Measurements from ENCODE around the gene MAMDC2. TPM values are rescaled to one million over a fixed set of nuclear protein-coding genes. Genes with fewer than 3 reads are reported as not detected.

The MAMDC2 gene
- total RNA-seq, 3 donors from 2014 or later (not counting 1 experiment from before 2014, with no cell fraction given), result 0.10 to 0.32 TPM; not detected in 1

DNA sequence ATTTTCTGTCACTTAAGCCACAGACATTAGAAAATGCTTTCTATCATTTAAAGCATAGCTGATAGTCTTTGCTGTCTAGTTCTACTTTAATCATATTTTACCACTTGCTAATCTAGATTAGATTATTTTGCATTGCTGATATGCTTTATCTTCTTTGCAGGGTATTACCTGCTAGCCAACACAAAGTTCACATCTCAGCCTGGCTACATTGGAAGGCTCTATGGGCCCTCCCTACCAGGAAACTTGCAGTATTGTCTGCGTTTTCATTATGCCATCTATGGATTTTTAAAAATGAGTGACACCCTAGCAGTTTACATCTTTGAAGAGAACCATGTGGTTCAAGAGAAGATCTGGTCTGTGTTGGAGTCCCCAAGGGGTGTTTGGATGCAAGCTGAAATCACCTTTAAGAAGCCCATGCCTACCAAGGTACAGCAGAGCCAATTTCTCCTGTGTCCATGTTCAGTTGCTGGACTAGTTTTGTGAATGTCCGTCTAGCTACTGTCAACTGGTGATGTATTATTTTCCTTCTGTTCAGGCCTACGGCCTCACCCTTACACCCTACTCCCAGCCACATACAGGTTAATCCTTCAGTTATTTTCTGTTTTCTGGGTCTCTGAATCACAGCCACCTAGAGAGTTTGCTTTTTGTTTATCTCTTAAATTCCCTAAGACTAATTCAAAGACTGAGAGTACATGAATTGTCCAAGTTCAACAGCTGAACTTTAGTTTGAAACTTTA is 99.9 kb downstream of the MAMDC2 start:
- no peak for ATAC-seq
- Mint-ChIP-seq H3K36me3 (no peaks in the 10 kb centered on the region), H3K4me1 (no peaks in the 10 kb centered on the region), H3K27ac (no peak overlapping the region), H3K4me3 (no peak overlapping the region), H3K27me3 (ENCODE audit: low read depth in 2 of 2) (peaks cover 0 to 4% of the 10 kb centered on the region in 2 donors), H3K9me3 (no peaks in the 10 kb centered on the region)
- TF ChIP-seq, protein P1, sequence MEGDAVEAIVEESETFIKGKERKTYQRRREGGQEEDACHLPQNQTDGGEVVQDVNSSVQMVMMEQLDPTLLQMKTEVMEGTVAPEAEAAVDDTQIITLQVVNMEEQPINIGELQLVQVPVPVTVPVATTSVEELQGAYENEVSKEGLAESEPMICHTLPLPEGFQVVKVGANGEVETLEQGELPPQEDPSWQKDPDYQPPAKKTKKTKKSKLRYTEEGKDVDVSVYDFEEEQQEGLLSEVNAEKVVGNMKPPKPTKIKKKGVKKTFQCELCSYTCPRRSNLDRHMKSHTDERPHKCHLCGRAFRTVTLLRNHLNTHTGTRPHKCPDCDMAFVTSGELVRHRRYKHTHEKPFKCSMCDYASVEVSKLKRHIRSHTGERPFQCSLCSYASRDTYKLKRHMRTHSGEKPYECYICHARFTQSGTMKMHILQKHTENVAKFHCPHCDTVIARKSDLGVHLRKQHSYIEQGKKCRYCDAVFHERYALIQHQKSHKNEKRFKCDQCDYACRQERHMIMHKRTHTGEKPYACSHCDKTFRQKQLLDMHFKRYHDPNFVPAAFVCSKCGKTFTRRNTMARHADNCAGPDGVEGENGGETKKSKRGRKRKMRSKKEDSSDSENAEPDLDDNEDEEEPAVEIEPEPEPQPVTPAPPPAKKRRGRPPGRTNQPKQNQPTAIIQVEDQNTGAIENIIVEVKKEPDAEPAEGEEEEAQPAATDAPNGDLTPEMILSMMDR (IDR thresholded peaks at IDR 0.05), result no peak
- H3K9me3 ChIP-seq (ENCODE audit: control insufficient read depth, insufficient read depth, low read length), result no peaks in the 10 kb centered on the region
- H3K27ac ChIP-seq (ENCODE audit: low read length), result no peak overlapping the region
- no peaks in the 10 kb centered on the region for H3K36me3 ChIP-seq (ENCODE audit: control insufficient read depth, insufficient read depth, low read length)
- no peak for DNase-seq
- 91% methylated on average over 3 of the region's 3 CpGs for WGBS (ENCODE audit: insufficient coverage)
- intact Hi-C loops (cut with micrococcal nuclease), result no loop called here
- no peak overlapping the region for H3K4me3 ChIP-seq (ENCODE audit: low read length)
- no peaks in the 10 kb centered on the region for H3K4me1 ChIP-seq (ENCODE audit: control insufficient read depth, insufficient read depth, low read length)
- no peaks in the 10 kb centered on the region for H3K27me3 ChIP-seq (ENCODE audit: control insufficient read depth, insufficient read depth, low read length)

DNA sequence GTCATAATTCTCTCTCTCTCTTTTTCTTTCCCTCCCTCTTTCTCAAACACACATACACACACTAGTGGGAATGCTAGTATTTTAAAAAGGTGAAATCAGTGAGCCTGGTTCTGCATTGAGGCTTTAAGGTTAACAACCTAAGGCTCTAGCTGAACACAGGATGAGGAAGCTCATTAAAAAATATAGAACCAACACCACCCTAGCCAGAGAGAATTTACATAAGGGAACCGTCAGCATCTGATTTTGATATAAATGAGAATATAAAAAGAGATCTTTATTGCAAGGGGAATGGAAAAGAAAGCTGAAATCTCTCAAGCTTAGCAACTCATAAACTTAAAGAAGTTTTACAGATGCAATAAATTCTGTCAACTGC is 100.5 kb downstream of the MAMDC2 start:
- no peaks in the 10 kb centered on the region for H3K4me1 Mint-ChIP-seq
- no peaks in the 10 kb centered on the region for H3K27me3 ChIP-seq (ENCODE audit: control insufficient read depth, insufficient read depth, low read length)

GRCh38 chr9:70145981-70146380 is 102.3 kb downstream of the MAMDC2 start:
- intact Hi-C loops (cut with micrococcal nuclease), result no loop called here
- no peaks in the 10 kb centered on the region for H3K36me3 Mint-ChIP-seq
- H3K27me3 Mint-ChIP-seq (ENCODE audit: low read depth in 2 of 2), result peaks cover 0 to 4% of the 10 kb centered on the region in 2 donors
- H3K27ac Mint-ChIP-seq, result no peak overlapping the region
- Histone ChIP-seq H3K9me3 (ENCODE audit: control insufficient read depth, insufficient read depth, low read length) (no peaks in the 10 kb centered on the region), H3K36me3 (ENCODE audit: control insufficient read depth, insufficient read depth, low read length) (no peaks in the 10 kb centered on the region), H3K27ac (ENCODE audit: low read length) (no peak overlapping the region), H3K27me3 (ENCODE audit: control insufficient read depth, insufficient read depth, low read length) (no peaks in the 10 kb centered on the region), H3K4me1 (ENCODE audit: control insufficient read depth, insufficient read depth, low read length) (no peaks in the 10 kb centered on the region), H3K4me3 (ENCODE audit: low read length) (no peak overlapping the region)
- ATAC-seq (no peak), DNase-seq (no peak)
- H3K4me1 Mint-ChIP-seq, result no peaks in the 10 kb centered on the region
- H3K4me3 Mint-ChIP-seq, result no peak overlapping the region
- WGBS (ENCODE audit: insufficient coverage), result 93% methylated on average over 4 of the region's 4 CpGs
- TF ChIP-seq, protein P1 (IDR thresholded peaks at IDR 0.05), result no peak
- H3K9me3 Mint-ChIP-seq, result no peaks in the 10 kb centered on the region

More for the DNA sequence above, 100.5 kb downstream of the MAMDC2 start:
- TF ChIP-seq, protein P1 (IDR thresholded peaks at IDR 0.05), result no peak
- H3K4me3 ChIP-seq (ENCODE audit: low read length), result no peak overlapping the region
- no peaks in the 10 kb centered on the region for H3K4me1 ChIP-seq (ENCODE audit: control insufficient read depth, insufficient read depth, low read length)
- no peaks in the 10 kb centered on the region for H3K9me3 ChIP-seq (ENCODE audit: control insufficient read depth, insufficient read depth, low read length)
- H3K27me3 Mint-ChIP-seq (ENCODE audit: low read depth in 2 of 2), result peaks cover 0 to 4% of the 10 kb centered on the region in 2 donors
- intact Hi-C loops (cut with micrococcal nuclease), result no loop called here
- DNase-seq (no peak), ATAC-seq (no peak)
- no peaks in the 10 kb centered on the region for H3K9me3 Mint-ChIP-seq
- H3K27ac Mint-ChIP-seq, result no peak overlapping the region
- no peak overlapping the region for H3K27ac ChIP-seq (ENCODE audit: low read length)
- WGBS (ENCODE audit: insufficient coverage), result no CpG with 5 or more reads among the region's 1 CpG
- H3K4me3 Mint-ChIP-seq, result no peak overlapping the region
- H3K36me3 ChIP-seq (ENCODE audit: control insufficient read depth, insufficient read depth, low read length), result no peaks in the 10 kb centered on the region
- no peaks in the 10 kb centered on the region for H3K36me3 Mint-ChIP-seq

DNA sequence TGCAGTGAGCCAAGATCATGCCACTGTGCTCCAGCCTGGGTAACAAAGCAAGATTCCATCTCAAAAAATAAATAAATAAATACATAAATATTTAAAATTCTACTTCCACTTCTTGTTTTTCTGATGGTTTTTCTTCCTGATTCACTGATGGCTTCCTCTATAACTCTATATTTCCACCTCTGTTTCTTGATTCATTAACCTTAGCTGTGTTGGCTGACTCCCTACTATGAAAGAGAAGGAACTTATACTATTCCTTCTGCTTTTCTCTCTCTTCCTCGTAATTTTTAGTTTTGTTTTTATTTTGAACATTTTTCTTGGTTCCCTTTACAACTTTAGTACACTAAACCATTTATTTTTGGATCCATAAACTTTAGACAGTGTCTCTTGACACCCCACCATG is 103.5 kb downstream of the MAMDC2 start:
- Mint-ChIP-seq H3K4me1 (no peaks in the 10 kb centered on the region), H3K36me3 (no peaks in the 10 kb centered on the region), H3K27ac (no peak overlapping the region), H3K27me3 (ENCODE audit: low read depth in 2 of 2) (peaks cover 0 to 2% of the 10 kb centered on the region in 2 donors), H3K4me3 (no peak overlapping the region), H3K9me3 (no peaks in the 10 kb centered on the region)
- Histone ChIP-seq H3K27me3 (ENCODE audit: control insufficient read depth, insufficient read depth, low read length) (no peaks in the 10 kb centered on the region), H3K36me3 (ENCODE audit: control insufficient read depth, insufficient read depth, low read length) (no peaks in the 10 kb centered on the region), H3K4me3 (ENCODE audit: low read length) (no peak overlapping the region), H3K9me3 (ENCODE audit: control insufficient read depth, insufficient read depth, low read length) (no peaks in the 10 kb centered on the region), H3K27ac (ENCODE audit: low read length) (no peak overlapping the region), H3K4me1 (ENCODE audit: control insufficient read depth, insufficient read depth, low read length) (no peaks in the 10 kb centered on the region)
- TF ChIP-seq, protein P1 (IDR thresholded peaks at IDR 0.05), result no peak
- WGBS (ENCODE audit: insufficient coverage), result 25% methylated on average over 1 of the region's 1 CpG
- no peak for DNase-seq
- intact Hi-C loops (cut with micrococcal nuclease), result no loop called here
- ATAC-seq, result no peak

All from natural killer cell (primary cell).